ENCODE measurements around the gene SLC39A9.

The SLC39A9 gene

DNA sequence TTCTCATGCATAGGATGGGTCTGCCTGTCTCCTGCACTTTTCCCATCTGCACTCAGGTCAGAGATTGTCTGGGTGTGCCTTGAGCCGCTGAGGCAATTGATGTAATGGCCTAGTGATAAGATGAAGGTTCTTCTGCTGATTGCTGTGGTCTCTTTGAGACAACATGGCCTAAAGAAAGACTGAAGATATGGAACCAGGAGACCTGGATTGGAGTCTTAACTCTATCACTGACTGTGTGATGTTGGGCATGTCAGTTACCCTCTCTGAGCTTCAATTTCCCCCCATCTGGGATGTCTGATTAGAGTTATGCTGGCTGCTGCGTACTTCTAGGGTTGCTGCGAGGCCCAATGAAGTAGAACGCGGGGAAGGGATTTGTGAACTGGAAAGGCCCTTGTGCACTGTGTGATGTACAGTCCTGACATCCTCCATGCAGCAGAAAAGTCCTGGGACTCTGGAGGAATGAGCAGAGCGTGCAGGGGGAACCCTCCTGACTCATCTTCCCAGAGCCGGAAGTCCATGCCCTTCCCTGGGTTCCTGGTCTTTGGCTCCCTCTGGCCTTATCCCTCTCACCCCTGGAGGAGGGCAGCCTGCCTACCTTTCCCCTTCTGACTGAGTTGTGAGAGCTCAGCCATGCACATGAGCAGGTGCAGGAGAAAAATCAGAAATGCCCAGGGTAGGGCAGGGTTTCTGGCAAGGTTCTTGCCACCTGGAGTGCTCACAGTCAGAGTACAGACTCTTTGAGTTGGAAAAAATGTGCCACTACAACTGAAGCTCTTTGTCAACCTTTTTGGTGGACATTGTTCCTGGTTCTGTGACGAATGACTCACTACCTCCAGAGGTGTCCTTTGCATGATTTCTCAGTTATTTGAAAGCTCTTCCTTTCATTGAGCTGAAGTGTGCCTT, 107.1 kb downstream of the SLC39A9 start:
- no peak for DNase-seq

DNA sequence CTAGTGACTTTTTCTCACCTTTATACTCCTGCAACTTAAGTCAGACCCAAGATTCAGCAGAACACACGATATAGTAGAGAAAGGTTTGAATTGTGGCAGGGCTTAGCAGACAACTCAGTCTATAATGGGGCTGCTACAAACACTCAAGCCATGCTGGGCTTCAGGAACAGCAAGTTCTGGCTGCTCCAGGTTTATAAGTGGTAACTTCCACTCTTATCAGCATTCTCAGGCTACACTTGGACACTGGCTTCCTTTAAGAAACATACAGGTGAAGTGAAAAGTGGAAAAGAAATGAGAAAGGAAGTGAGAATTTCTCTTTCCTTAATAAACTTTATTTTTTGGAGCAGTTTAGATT, 107.7 kb downstream of the SLC39A9 start:
- DNase-seq, result no peak

Measured in activated effector memory CD4-positive, alpha-beta T cell treated with Interleukin-2 at 50 U/mL for 16 hours (primary cell).